ENCODE measurements around the gene F2RL1.
"Not testable (repeated sequence)": the region's sequence is repeated elsewhere in the genome, so short reads cannot be mapped to it uniquely, and the experiment has no call there.

DNA sequence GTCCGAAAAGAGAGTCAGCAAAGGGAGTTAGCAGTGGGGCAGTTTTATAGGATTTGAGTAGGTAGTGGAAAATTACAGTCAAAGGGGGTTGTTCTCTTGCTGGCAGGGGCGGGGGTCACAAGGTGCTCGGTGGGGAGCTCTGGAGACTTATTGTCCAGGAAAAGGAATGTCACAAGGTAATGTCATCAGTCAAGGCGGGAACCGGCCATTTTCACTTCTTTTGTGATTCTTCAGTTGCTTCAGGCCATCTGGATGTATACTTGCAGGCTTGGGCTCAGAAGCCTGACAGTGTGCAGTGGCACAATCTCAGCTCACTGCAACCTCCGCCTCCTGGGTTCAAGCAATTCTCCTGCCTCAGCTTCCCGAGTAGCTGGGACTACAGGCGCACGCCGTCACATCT, 29.6 kb upstream of the F2RL1 start:
- not testable (repeated sequence) for TF ChIP-seq FOXK2 (IDR thresholded peaks at IDR 0.05); FOXA1 (IDR thresholded peaks at IDR 0.05); SUZ12 (IDR thresholded peaks at IDR 0.05); LEF1 (IDR thresholded peaks at IDR 0.05; ENCODE audit: borderline replicate concordance); HDGF (IDR thresholded peaks at IDR 0.05; ENCODE audit: borderline replicate concordance); TARDBP (IDR thresholded peaks at IDR 0.05); ELF4 (IDR thresholded peaks at IDR 0.05); ARNT (IDR thresholded peaks at IDR 0.05)
